Activated CD8-positive, alpha-beta T cell treated with anti-CD3 and anti-CD28 coated beads for 36 hours (primary cell): ENCODE data around the gene NF1. TPM values are rescaled to one million over a fixed set of nuclear protein-coding genes. Genes with fewer than 3 reads are reported as not detected.
A peak's percentile ranks its signal among the peaks of the same experiment; 100 is the strongest.
"Not testable (repeated sequence)": the region's sequence is repeated elsewhere in the genome, so short reads cannot be mapped to it uniquely, and the experiment has no call there.

Source experiments
- ATAC-seq: fragments of 200-7000 bp; cut with Tn5 transposase; one replicate; pipeline ENCODE4 v1.10.0; 2021; ENCODE audit warnings: mild to moderate bottlenecking, moderate library complexity
- CTCF ChIA-PET: fragments of 350-600 bp; sonication (Branson Sonifier 250); formaldehyde crosslinking; loops from one replicate; lab custom pipeline; 2021; ENCODE audit warnings: antibody characterized with exemption; lab: Charles Lee
- POLR2A ChIA-PET: fragments of 350-600 bp; sonication (Branson Sonifier 250); formaldehyde crosslinking; loops from one replicate; lab custom pipeline; 2021; ENCODE audit warnings: antibody characterized with exemption; lab: Charles Lee
- DNase-seq: peaks from one replicate; pipeline ENCODE4 v3.0.0-alpha.2; 2020
- H3K27ac Mint-ChIP-seq: one replicate; pipeline ENCODE4 v1.8.0; 2021; ENCODE audit warnings: mild to moderate bottlenecking, mixed read lengths
- H3K27me3 Mint-ChIP-seq: one replicate; pipeline ENCODE4 v1.8.0; 2021; ENCODE audit warnings: mixed read lengths
- H3K36me3 Mint-ChIP-seq: one replicate; pipeline ENCODE4 v1.8.0; 2021; ENCODE audit warnings: low read depth, mixed read lengths
- H3K4me1 Mint-ChIP-seq: one replicate; pipeline ENCODE4 v1.8.0; 2021; ENCODE audit warnings: low read depth, mixed read lengths
- H3K4me3 Mint-ChIP-seq: one replicate; pipeline ENCODE4 v1.8.0; 2021; ENCODE audit warnings: mild to moderate bottlenecking, moderate library complexity, mixed read lengths
- H3K9me3 Mint-ChIP-seq: one replicate; pipeline ENCODE4 v1.8.0; 2021; ENCODE audit warnings: mixed read lengths
- intact Hi-C: fragments of 100-400 bp; cut with micrococcal nuclease; formaldehyde crosslinking; loops from one replicate; pipeline ENCODE4 v1.10.0; 2022
- total RNA-seq, 2 experiments: library from RNA; stranded (reverse); gene quantifications; one replicate each; pipeline ENCODE4 v1.2.3, GENCODE V29; 2021
- TF ChIP-seq, protein P1 (sequence below): fragments of 200-600 bp; IDR thresholded peaks from one replicate; pipeline ENCODE4 v1.8.0; 2022; ENCODE audit warnings: antibody characterized with exemption, mild to moderate bottlenecking

The NF1 gene
- total RNA-seq, 2 experiments from 2014 or later = 19.4 to 20.1 TPM

DNA sequence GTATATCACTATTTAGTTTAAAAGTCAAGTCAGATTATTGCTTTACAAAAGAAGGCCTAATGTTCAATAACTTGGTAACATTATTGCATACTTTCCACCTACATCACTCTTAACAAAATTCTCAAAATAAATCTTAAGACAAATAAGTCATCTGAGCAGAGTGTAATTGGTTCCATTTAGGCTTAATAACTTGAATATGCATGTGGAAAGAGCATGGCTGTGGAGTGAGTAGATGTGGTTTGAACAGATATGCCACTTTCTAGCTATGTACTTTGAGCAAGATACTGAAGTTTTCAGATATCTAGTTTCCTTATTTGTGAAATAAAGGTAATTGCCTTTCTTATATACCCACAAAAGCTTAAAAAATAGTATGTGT, 233.4 kb downstream of the NF1 start:
- ChIA-PET CTCF (interaction anchor here (1.3 kb wide), 1 partner anchor 39 kb away, joined by 4 read pairs; no protein-coding TSS in a partner anchor), POLR2A (no interaction called here)
- no peaks in the 10 kb centered on the region for H3K9me3 Mint-ChIP-seq
- intact Hi-C loops = no loop called here
- no peak for DNase-seq
- TF ChIP-seq, protein P1, sequence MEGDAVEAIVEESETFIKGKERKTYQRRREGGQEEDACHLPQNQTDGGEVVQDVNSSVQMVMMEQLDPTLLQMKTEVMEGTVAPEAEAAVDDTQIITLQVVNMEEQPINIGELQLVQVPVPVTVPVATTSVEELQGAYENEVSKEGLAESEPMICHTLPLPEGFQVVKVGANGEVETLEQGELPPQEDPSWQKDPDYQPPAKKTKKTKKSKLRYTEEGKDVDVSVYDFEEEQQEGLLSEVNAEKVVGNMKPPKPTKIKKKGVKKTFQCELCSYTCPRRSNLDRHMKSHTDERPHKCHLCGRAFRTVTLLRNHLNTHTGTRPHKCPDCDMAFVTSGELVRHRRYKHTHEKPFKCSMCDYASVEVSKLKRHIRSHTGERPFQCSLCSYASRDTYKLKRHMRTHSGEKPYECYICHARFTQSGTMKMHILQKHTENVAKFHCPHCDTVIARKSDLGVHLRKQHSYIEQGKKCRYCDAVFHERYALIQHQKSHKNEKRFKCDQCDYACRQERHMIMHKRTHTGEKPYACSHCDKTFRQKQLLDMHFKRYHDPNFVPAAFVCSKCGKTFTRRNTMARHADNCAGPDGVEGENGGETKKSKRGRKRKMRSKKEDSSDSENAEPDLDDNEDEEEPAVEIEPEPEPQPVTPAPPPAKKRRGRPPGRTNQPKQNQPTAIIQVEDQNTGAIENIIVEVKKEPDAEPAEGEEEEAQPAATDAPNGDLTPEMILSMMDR = no peak
- H3K27ac Mint-ChIP-seq = peak overlapping the region; percentile 49
- no peak overlapping the region for H3K4me3 Mint-ChIP-seq
- H3K4me1 Mint-ChIP-seq = peaks cover 42% of the 10 kb centered on the region
- H3K27me3 Mint-ChIP-seq = no peaks in the 10 kb centered on the region
- ATAC-seq = peak; percentile 58
- peaks cover 10% of the 10 kb centered on the region for H3K36me3 Mint-ChIP-seq

DNA sequence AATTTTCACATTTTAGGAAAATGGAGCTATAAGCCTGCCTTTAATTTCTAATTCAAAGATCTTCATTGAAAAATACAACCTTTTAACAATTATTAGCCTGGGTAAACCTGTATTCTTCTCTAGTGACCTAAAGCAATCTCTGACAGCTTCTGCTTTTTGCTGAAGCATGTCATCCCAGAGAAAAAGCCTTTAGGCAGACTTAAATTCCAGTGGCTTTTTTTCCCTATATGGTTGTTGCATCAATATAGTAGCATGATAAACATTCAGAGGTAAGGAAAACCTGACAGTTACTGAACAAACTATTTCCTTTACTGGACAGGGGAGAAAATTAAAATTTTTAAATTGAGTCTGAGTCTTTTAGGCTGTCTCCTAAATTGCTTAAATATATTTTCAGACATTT, 234.4 kb downstream of the NF1 start:
- H3K36me3 Mint-ChIP-seq = peaks cover 7% of the 10 kb centered on the region
- H3K27me3 Mint-ChIP-seq = no peaks in the 10 kb centered on the region
- TF ChIP-seq, protein P1 = no peak
- CTCF ChIA-PET = interaction anchor here (0.9 to 1.3 kb wide), 4 partner anchors 10 to 442 kb away, joined by 3 to 4 read pairs (median 3); no protein-coding TSS in a partner anchor
- POLR2A ChIA-PET = no interaction called here
- H3K27ac Mint-ChIP-seq = peak overlapping the region; percentile 20
- intact Hi-C loops = no loop called here
- no peaks in the 10 kb centered on the region for H3K9me3 Mint-ChIP-seq
- H3K4me3 Mint-ChIP-seq = no peak overlapping the region
- DNase-seq (no peak), ATAC-seq (no peak)
- H3K4me1 Mint-ChIP-seq = peaks cover 37% of the 10 kb centered on the region

DNA sequence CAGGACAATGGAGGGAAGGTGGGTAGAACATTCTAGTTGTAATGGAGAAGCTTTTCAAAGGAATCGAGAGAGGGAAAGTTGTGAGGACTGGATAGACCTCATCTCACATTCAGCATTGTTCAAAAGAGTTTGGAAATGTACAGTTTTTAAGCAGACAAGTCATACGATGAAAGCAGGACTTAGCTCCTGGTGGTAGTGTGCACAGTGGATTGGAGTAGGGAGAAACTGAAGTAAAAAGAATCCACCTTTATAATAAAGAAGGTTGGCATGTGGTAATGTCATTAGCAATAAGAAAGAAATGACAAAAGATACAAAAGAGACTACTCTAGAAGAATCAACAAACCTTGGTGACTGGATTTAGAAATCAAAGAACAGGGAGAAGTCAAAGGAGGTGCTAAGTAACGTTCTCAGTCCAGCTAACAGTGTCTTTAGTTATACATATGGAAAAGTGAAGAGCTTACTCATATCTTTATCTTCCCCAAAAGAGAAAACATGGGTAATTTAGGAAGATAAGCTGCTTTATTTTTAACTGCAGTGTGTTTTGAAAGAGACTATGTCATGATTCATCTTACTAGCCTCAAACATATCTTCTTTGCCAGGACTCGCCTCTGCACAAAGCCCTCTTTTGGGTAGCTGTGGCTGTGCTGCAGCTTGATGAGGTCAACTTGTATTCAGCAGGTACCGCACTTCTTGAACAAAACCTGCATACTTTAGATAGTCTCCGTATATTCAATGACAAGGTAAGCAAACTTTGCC, 245.3 kb downstream of the NF1 start:
- intact Hi-C loops = no loop called here
- Mint-ChIP-seq H3K4me1 (no peaks in the 10 kb centered on the region), H3K9me3 (no peaks in the 10 kb centered on the region), H3K4me3 (no peak overlapping the region), H3K36me3 (peaks cover 4% of the 10 kb centered on the region), H3K27me3 (no peaks in the 10 kb centered on the region), H3K27ac (no peak overlapping the region)
- no peak for DNase-seq
- POLR2A ChIA-PET = interaction anchor here (0.6 to 1.1 kb wide), 2 partner anchors 20 to 28 kb away, joined by 3 read pairs; no protein-coding TSS in a partner anchor
- CTCF ChIA-PET = interaction anchor here (1.0 to 1.6 kb wide), 6 partner anchors 11 to 502 kb away, joined by 3 to 7 read pairs (median 3); no protein-coding TSS in a partner anchor
- TF ChIP-seq, protein P1 = no peak
- no peak for ATAC-seq

DNA sequence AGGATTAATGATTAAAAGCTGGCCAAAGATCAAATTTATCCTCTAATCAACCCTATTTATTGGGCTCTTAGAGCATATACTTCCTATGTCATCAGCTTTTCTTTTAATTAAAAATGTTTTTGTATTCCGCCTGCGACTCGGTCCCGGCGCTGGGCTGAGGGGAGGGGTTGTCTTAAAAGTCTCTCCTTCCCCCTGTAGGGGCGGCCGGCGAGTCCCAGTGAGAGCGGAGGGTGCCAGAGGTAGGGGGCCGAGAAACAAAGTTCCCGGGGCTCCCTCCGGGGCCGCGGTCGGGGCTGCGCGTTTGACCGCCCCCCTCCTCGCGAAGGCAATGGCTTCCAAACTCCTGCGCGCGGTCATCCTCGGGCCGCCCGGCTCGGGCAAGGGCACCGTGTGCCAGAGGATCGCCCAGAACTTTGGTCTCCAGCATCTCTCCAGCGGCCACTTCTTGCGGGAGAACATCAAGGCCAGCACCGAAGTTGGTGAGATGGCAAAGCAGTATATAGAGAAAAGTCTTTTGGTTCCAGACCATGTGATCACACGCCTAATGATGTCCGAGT, 250.5 kb downstream of the NF1 start:
- H3K36me3 Mint-ChIP-seq, intact Hi-C loops, POLR2A ChIA-PET, H3K9me3 Mint-ChIP-seq, H3K4me1 Mint-ChIP-seq, DNase-seq, H3K4me3 Mint-ChIP-seq, H3K27me3 Mint-ChIP-seq, H3K27ac Mint-ChIP-seq: not testable (repeated sequence)
- ATAC-seq = peak; percentile 62
- CTCF ChIA-PET = interaction anchor here (0.9 kb wide), 1 partner anchor 79 kb away, joined by 3 read pairs; no protein-coding TSS in a partner anchor

DNA sequence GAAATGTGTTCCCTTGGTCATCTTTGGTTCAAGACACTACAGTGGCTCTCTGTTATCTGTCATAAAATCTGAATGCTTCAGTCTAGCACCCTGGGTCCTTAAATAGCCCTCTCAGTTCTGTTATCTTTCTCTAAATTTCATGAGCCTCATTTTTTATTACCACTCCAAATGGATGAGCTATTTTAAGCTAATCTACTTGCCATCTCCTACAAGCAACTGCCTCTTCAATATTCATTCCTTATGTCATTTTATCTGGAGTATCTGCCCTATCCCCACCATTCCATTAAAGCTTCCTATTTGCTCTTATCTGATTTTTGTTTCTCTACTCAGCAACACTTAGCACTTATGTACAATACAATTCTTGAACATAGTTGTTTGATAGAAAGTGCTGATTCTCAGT, 254.7 kb downstream of the NF1 start:
- Mint-ChIP-seq H3K4me1 (no peaks in the 10 kb centered on the region), H3K9me3 (no peaks in the 10 kb centered on the region), H3K36me3 (peaks cover 8% of the 10 kb centered on the region), H3K27me3 (no peaks in the 10 kb centered on the region), H3K27ac (no peak overlapping the region), H3K4me3 (no peak overlapping the region)
- intact Hi-C loops = no loop called here
- ChIA-PET POLR2A (interaction anchor here (1.0 kb wide), 1 partner anchor 10 kb away, joined by 3 read pairs; no protein-coding TSS in a partner anchor), CTCF (interaction anchor here (1.0 kb wide), 1 partner anchor 18 kb away, joined by 3 read pairs; no protein-coding TSS in a partner anchor)
- ATAC-seq (no peak), DNase-seq (no peak)
- TF ChIP-seq, protein P1 = no peak
